K562 (cell line): Measurements from ENCODE around the gene FSTL4. TPM values are rescaled to one million over a fixed set of nuclear protein-coding genes. Genes with fewer than 3 reads are reported as not detected.

ENCODE experiments used
- ATAC-seq: fragments of 200-7000 bp; cut with Tn5 transposase; 3 replicates; pipeline ENCODE4 v1.9.1; 2020; ENCODE audit warnings: moderate library complexity
- BruUV-seq: library from RNA; stranded (reverse); fragments of 400-500 nt; replicated peaks from 2 replicates; lab custom pipeline; 2021; lab: Mats Ljungman, UMichigan
- CTCF ChIA-PET: fragments of 300-600 bp; formaldehyde crosslinking; extraction: SDS; loops from one replicate; lab custom pipeline; 2021; ENCODE audit warnings: low intra/inter-chr PET ratio; lab: Yijun Ruan, JAX
- POLR2A ChIA-PET: fragments of 300-600, 350-650 bp; sonication (Branson Sonifier 250); formaldehyde crosslinking; extraction: SDS; loops from one replicate; lab custom pipeline; 2021; ENCODE audit warnings: antibody characterized with exemption, inconsistent platforms; lab: Yijun Ruan, JAX
- DNase-seq, 4 experiments: peaks; one replicate each; pipeline versions ENCODE4 v3.0.0 to v3.0.0-alpha.2; 2011 to 2018; ENCODE audit warnings: low spot score in 3 of 4, mixed read lengths in 3 of 4; ENCODE audit errors: extremely low read depth in 1 of 4
- FAIRE-seq: peaks from 2 replicates; lab custom pipeline; 2011; peaks lifted over from hg19 to GRCh38; lab: Jason Lieb, UNC
- H2AFZ ChIP-seq: 2 replicates; pipeline ENCODE4 v1.6.0; 2011; ENCODE audit warnings: low read depth, low read length, control low read depth, inconsistent platforms
- H3K27ac ChIP-seq: fragments of 200-600 bp; 3 replicates; pipeline ENCODE4 v1.8.0; 2011; ENCODE audit warnings: low read depth, mild to moderate bottlenecking, control low read depth, inconsistent platforms, low read length, moderate library complexity, mixed read lengths; ENCODE audit errors: extremely low read depth
- H3K27me3 ChIP-seq, 2 experiments: fragments of 300-600 bp in 1 of 2; 2 replicates in 1 of 2; 3 replicates in 1 of 2; pipeline versions ENCODE4 v1.6.0 to v1.8.0; 2011; ENCODE audit warnings: inconsistent platforms in 2 of 2, low read length in 2 of 2, mild to moderate bottlenecking in 1 of 2, mixed read lengths in 1 of 2, moderate library complexity in 1 of 2; ENCODE audit not compliant: control insufficient read depth in 2 of 2, insufficient read depth in 2 of 2
- H3K36me3 ChIP-seq: fragments of 300-600 bp; 3 replicates; pipeline ENCODE4 v1.8.0; 2011; ENCODE audit warnings: mild to moderate bottlenecking, low read length, inconsistent platforms; ENCODE audit not compliant: control insufficient read depth, insufficient read depth
- H3K4me1 ChIP-seq, 2 experiments: fragments of 200-600 bp in 1 of 2; replicated peaks in 1 of 2; 2 replicates in 1 of 2; 3 replicates in 1 of 2; pipeline versions ENCODE4 v1.5.1 to v1.8.0; 2011; ENCODE audit warnings: inconsistent platforms in 2 of 2, low read length in 2 of 2, mild to moderate bottlenecking in 1 of 2, mixed read lengths in 1 of 2, moderate library complexity in 1 of 2; ENCODE audit not compliant: control insufficient read depth in 2 of 2, insufficient read depth in 2 of 2
- H3K4me2 ChIP-seq: 2 replicates; pipeline ENCODE4 v1.6.1; 2011; ENCODE audit warnings: low read length, control low read depth, inconsistent platforms, mixed read lengths; ENCODE audit not compliant: insufficient read depth
- H3K4me3 ChIP-seq: fragments of 200-600 bp; sonication (generic), shearing (Covaris generic); 2 replicates; pipeline ENCODE4 v1.5.1; 2016; ENCODE audit warnings: control low read depth, inconsistent platforms
- H3K79me2 ChIP-seq: fragments of 200-600 bp; 3 replicates; pipeline ENCODE4 v1.8.0; 2011; ENCODE audit warnings: low read length, inconsistent platforms; ENCODE audit not compliant: control insufficient read depth, insufficient read depth
- H3K9ac ChIP-seq, 2 experiments: 2 replicates each; pipeline versions ENCODE4 v1.6.0 to v1.6.1; 2011; ENCODE audit warnings: low read depth in 2 of 2, low read length in 2 of 2, control low read depth in 1 of 2, inconsistent platforms in 1 of 2, mild to moderate bottlenecking in 1 of 2, mixed read lengths in 1 of 2; ENCODE audit not compliant: insufficient read depth in 1 of 2
- H3K9me1 ChIP-seq: one replicate; pipeline ENCODE4 v1.6.0; 2011; ENCODE audit warnings: inconsistent platforms, mild to moderate bottlenecking, low read length, moderate library complexity; ENCODE audit not compliant: control insufficient read depth, insufficient read depth
- H3K9me3 ChIP-seq: replicated peaks from 2 replicates; pipeline ENCODE4 v1.5.1; 2011; ENCODE audit warnings: low read depth, low read length, inconsistent platforms; ENCODE audit not compliant: control insufficient read depth, insufficient read depth
- H4K20me1 ChIP-seq: replicated peaks from 2 replicates; pipeline ENCODE4 v1.6.1; 2011; ENCODE audit warnings: low read length, inconsistent platforms, mixed read lengths; ENCODE audit not compliant: control insufficient read depth, insufficient read depth
- BDP1 ChIP-seq: IDR thresholded peaks from 3 replicates; pipeline ENCODE4 v1.6.1; 2011; ENCODE audit not compliant: insufficient read length, insufficient read depth
- FOS ChIP-seq: IDR thresholded peaks from 3 replicates; pipeline ENCODE4 v1.6.1; 2011; ENCODE audit not compliant: insufficient read length; ENCODE audit errors: extremely low read depth
- FUS ChIP-seq: fragments of 200-400 bp; formaldehyde crosslinking; optimal IDR thresholded peaks from 2 replicates; pipeline ENCODE3; 2017; ENCODE audit warnings: low read depth, low read length
- HDAC1 ChIP-seq, 2 experiments: fragments of 450-650 bp; IDR thresholded peaks; 2 replicates each; pipeline ENCODE4 v1.6.1; 2016 to 2017; ENCODE audit warnings: inconsistent platforms in 1 of 2, mild to moderate bottlenecking in 1 of 2, moderate library complexity in 1 of 2
- MAX ChIP-seq: sonication (generic); formaldehyde crosslinking; IDR thresholded peaks from 2 replicates; pipeline ENCODE4 v1.9.0; 2022; ENCODE audit warnings: mild to moderate bottlenecking, missing genetic modification reagents
- NR2F6 ChIP-seq: fragments of 450-650 bp; formaldehyde crosslinking; IDR thresholded peaks from 2 replicates; pipeline ENCODE4 v1.4.0; 2020; ENCODE audit warnings: mild to moderate bottlenecking
- PATZ1 ChIP-seq: fragments of 250-450 bp; sonication (Bioruptor Pico); IDR thresholded peaks from 2 replicates; pipeline ENCODE4 v1.5.0; 2020; ENCODE audit warnings: mild to moderate bottlenecking, borderline replicate concordance
- PCBP2 ChIP-seq: fragments of 200-400 bp; formaldehyde crosslinking; IDR thresholded peaks from 2 replicates; pipeline ENCODE4 v1.6.1; 2018; ENCODE audit warnings: low read length, low read depth, mild to moderate bottlenecking, moderate library complexity; ENCODE audit not compliant: poor library complexity, severe bottlenecking
- PYGO2 ChIP-seq: fragments of 450-650 bp; IDR thresholded peaks from 2 replicates; pipeline ENCODE4 v1.6.1; 2016; ENCODE audit warnings: mild to moderate bottlenecking, missing genetic modification characterization, moderate library complexity, missing compliant biosample characterization
- TRIM28 ChIP-seq: fragments of 450-650 bp; IDR thresholded peaks from 2 replicates; pipeline ENCODE4 v1.6.1; 2017
- ZBTB9 ChIP-seq: fragments of 450-650 bp; formaldehyde crosslinking; IDR thresholded peaks from 2 replicates; pipeline ENCODE4 v1.4.0; 2020; ENCODE audit warnings: mild to moderate bottlenecking, moderate library complexity
- ZC3H11A ChIP-seq: IDR thresholded peaks from 2 replicates; pipeline ENCODE4 v1.6.1; 2012; ENCODE audit warnings: low read depth, low read length, improper control_type of control experiment
- ZNF551 ChIP-seq: fragments of 250-450 bp; sonication (Bioruptor Pico); IDR thresholded peaks from 2 replicates; pipeline ENCODE4 v1.5.0; 2021; ENCODE audit warnings: mild to moderate bottlenecking, moderate library complexity
- WGBS: fragments of 100-300 bp; shearing (Covaris generic); methylation state at CpG from one replicate; pipeline ENCODE4 v1.1.6; 2016; ENCODE audit warnings: low coverage, mixed read lengths; ENCODE audit not compliant: insufficient coverage; ENCODE audit errors: missing lambda C conversion rate; 5-methylcytosine and 5-hydroxymethylcytosine counted together
- in situ Hi-C: fragments of 300-500 bp; cut with MboI; formaldehyde crosslinking; loops from 4 replicates; pipeline ENCODE4 v1.15.0; 2018; ENCODE audit warnings: inconsistent platforms, mixed read lengths
- intact Hi-C: fragments of 100-400 bp; cut with micrococcal nuclease; formaldehyde crosslinking; loops from 2 replicates; pipeline ENCODE4 v1.14.2; 2022
- polyA plus RNA-seq, 8 experiments: library from polyadenylated mRNA; depleted of rRNA in 4 of 8; stranded (reverse) in 5 of 8; unstranded in 3 of 8; fragments of >200 nt; fragmentation: Nextera tagmentation in 2 of 8; fragmentation: Illumina TruSeq in 1 of 8; extraction: Ambion mirVana in 2 of 8; extraction: Trizol in 1 of 8; gene quantifications; 2 replicates each; pipeline versions ENCODE4 v1.2.1 to v1.2.3, GENCODE V29; 2011 to 2014; ENCODE audit warnings: inconsistent platforms in 1 of 8, missing spikeins in 1 of 8
- total RNA-seq, 7 experiments: library from RNA; depleted of rRNA in 6 of 7; stranded (reverse); fragments of >200 nt in 6 of 7; fragmentation: Illumina TruSeq in 2 of 7; extraction: Trizol in 2 of 7; gene quantifications; 2 replicates each; pipeline versions ENCODE4 v1.2.1 to v1.2.3, GENCODE V29; 2011 to 2021; ENCODE audit warnings: low replicate concordance in 1 of 7

Gene FSTL4
- total and polyA plus RNA-seq, 9 of the 15 experiments (the other 6 are each of a cell fraction or from before 2014, with no cell fraction given) = 0.08 to 0.18 (median 0.10) TPM; not detected in 5

- TF ChIP-seq TRIM28 = no peak
- no peak for TF ChIP-seq PCBP2
- no peak for TF ChIP-seq MAX (CRISPR knock-in tag)
- TF ChIP-seq, all 486 proteins: peak for 0
Measured at GRCh38 chr5:133613184-133613583, 843 bp upstream of the FSTL4 start (continued).

- no TSS peak for BruUV-seq
- Histone ChIP-seq H3K27ac (no peak overlapping the region), H2AFZ (no peak overlapping the region), H4K20me1 (peaks cover 4% of the 10 kb centered on the region; the same call in 1 of the 2 replicates), H3K36me3 (no peaks in the 10 kb centered on the region), H3K4me2 (no peak overlapping the region), H3K27me3 (peaks cover 2 to 17% of the 10 kb centered on the region in 2 experiments; a peak in 2 of 5 replicates), H3K4me3 (no peak overlapping the region), H3K4me1 (peaks cover 0 to 9% of the 10 kb centered on the region in 2 experiments; a peak in 1 of 5 replicates), H3K79me2 (no peaks in the 10 kb centered on the region), H3K9me1 (no peaks in the 10 kb centered on the region), H3K9me3 (no peaks in the 10 kb centered on the region), H3K9ac (no peak overlapping the region)
- WGBS = 74% methylated on average over 32 of the region's 91 CpGs
- in situ Hi-C loops = no loop called here
- FAIRE-seq (no peak), DNase-seq (no peak), ATAC-seq (no peak)
- CTCF ChIA-PET = interaction anchor here (0.6 kb wide), 2 partner anchors 119 to 1588 kb away, joined by 3 read pairs; no protein-coding TSS in a partner anchor
- intact Hi-C loops = no loop called here
- POLR2A ChIA-PET = no interaction called here
- TF ChIP-seq ZNF551 (CRISPR knock-in tag) (no peak), ZC3H11A (no peak), FUS (no peak), FOS (no peak), HDAC1 (IDR thresholded peaks at IDR 0.05) (no peak), PYGO2 (tag) (no peak), NR2F6 (CRISPR knock-in tag) (no peak), BDP1 (no peak), ZBTB9 (CRISPR knock-in tag) (no peak), PATZ1 (no peak)
Measured at GRCh38 chr5:133611357-133612248, 738 bp downstream of the FSTL4 start.
